NCI-H1436 treated with DMSO at 0.1 percent for 48 hours (cell line): Measurements from ENCODE around the gene TMOD4.

Experiments used
- DNase-seq: peaks from one replicate; lab custom pipeline; 2025; lab: John Stamatoyannopoulos, UW

The TMOD4 gene

DNA sequence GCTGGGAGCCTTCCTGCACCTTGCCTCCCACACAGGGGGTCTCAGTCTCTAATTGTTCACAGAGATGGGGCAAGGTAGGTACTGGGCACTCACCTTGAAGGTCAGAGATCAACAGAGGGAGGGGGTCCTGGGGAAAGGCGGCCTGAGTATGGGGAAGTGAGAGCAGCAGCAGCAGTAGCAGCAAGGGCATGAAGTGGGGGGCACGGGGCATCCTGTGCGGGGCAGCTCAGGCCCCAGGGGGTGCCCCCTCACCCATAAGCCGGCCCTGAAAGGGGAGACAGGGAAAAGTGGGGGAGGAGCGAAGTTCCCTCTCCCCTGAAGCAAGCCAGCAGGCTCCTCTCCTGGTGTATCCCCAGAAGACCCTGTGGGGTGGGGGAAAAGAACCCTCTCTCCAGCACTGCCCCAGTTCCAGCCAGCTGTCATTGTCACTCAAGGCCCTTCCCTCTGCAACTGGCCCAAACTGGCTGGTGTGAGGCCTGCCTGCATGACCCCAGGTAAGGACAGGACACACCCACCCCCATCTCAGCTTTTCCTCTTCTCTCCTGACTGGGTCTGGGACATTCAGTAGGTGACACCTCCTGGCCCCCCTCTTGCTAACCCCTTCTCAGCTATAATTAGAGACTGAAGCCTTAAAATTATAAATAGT, 33.2 kb downstream of the TMOD4 start:
- no peak for DNase-seq

DNA sequence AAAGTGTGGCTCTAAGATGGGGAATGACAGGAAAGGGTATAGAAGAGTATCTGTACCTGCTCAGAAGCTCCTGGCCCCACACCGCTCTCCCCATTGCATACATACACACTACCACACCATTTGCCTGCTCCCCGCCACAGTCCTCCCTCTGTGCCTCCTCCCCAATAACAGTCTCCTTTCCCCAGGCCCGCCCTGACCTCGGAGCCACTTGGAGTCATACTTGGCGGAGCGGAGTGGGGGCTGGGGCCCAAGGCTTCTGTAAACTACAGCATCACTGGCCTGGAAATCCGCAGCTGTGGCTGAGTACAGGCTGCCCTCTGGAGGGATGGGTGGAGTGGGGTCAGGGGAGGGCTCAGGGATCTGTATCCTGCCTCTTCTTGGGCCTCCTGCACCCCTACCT, 38.0 kb downstream of the TMOD4 start:
- no peak for DNase-seq

DNA sequence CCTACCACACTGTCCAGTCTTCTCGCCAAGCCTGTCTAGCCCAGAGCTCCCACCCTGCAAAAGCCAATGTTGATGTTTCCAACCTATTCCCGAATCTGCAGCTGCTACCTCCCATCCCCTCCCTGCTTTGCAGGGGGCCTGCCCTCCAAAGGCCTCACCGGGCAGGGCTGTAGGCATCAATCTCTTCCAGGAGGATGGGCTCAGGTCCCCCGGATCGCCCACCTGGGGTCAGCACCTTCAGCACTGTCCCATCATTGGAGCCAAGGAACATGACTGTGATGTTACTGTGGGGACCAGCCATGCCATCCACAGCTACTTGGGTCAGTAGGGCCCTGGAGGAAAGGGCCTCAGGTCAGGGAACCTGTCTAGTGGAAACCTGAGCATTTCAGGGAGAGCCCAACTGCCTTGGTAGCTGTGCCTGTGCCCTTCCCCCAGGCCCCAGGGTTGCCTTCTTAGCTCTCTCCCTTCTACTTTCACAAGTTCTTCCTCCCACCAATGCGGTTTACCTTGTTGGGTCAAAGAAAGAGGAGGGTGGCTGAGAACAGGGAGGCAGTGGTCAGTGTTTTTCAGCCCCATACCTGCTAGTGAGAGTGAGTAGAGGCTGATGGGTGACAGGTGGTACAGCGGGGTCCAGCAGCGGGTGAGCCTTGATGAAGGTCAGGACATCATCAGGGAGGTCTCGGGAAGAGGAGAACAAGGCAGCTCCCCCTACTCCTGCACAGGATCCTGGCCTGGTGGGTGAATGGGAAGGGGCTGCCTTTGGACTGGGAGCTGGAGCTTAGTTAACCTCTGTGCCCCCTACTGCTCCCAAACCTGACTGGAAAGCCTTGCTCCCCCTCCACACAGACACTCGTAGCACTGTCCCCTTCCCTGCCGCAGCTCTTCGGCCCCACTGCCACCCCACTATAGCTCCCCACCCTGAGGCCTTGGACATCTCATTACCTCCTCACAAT, 40.1 kb downstream of the TMOD4 start:
- DNase-seq: no peak

DNA sequence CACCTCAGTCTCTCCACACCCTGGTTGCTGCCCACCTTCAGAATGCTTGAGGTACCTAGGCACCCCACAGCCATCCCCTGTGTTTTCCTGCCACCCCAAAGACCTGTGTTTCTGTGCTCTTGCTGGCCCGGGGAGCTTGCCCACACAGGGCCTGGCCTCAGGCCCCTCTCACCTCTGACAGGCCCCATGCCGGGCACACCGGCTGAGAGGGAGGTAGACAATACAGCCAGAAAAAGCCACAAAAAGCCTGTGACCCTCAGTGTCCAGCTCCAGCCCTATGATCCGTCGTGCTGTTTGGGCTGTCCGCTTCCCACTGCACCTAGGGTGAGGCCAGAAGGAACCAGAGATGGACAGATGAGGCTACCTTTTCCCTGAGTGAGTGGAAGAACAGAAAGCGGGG, 40.8 kb downstream of the TMOD4 start:
- no peak for DNase-seq

DNA sequence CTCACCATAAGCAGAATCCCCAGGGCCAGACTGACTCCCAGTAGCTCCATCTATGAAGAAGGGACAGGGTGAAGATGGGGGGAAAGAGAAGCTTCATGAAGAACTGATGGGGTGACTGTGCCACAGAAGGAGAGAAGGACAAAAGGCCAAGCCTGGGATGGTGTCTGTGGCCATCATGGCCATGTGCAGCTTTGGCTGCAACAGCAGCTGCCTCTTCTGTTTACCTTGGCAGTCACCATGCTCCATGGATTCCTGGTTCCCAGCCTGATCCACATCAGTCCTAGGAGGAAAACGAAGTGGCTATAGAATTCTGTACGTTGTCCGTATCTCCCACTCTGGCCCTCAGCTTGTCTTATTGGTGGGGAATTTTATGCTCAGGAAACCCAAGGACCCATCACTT, 41.4 kb downstream of the TMOD4 start:
- no peak for DNase-seq

DNA sequence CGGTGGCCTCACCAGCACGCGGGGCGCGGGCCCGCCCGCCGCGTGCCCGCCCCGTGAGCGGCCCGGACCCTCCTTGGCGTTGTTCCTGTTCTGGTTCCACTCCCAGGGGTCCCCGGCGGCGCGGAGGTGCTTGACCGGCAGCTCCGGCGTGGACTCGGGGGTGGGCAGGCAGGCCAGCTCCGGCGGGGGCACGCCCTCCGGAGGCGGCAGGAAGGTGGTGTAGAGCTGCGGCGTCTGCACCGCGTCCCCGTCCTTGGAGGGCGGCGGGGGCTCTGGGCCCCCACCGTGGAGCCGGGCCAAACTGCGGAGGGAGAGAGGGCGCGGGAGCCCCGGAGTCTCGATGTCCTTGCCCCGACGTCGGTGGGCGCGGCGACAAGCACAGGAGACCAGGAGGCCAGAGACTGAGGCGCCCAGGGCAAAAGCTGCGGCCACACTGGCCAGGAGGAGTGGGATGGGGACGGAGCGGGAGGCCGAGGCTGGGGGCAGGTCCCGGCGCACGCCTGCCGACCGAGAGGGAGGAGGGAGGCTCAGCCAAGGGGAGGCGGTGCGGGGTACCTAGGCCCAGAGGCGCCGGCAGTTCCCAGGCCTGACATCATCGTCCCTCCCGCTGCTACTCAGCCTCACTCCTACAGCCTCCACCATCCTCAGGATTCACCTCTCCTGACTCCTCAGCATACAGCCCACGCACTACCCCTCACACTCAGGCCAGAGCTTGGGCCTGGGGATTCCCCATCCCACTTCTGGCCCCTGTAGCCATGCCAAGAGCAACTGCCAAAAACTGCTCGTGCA, 42.6 kb downstream of the TMOD4 start:
- no peak for DNase-seq

DNA sequence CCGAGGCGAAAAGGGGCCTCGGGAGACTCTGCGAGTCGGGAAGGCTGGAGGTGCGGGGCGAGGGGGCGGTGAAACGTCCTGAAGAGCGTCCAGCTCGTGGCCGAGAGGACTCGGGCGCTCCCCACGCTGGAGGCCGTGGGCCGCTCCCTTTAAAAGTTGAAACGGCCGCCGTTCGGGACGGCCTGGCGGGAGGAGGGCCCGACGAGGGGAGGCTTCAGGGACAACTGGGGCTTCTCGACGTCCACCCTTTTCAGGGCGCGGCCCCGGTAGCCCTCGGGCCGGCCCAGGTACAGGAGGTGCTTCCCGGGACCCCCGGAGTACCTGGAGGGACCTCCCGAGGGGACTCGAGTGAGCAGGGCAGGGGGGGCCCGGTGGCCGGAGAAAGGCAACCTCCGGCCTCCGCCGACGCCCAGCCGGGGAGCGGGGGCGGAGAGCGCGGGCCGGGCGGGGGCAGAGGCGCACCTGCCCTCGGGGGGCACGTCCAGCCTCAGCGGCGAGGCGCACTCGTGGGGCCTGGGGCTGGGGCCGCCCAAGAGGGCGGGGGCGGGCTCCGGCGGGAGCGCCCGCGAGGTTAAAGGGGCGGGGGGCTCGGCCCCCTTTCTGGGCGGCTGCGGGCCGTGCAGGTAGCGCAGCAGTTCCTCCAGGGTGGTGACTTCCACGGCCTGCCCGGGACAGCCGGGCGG, 43.3 kb downstream of the TMOD4 start:
- no peak for DNase-seq

DNA sequence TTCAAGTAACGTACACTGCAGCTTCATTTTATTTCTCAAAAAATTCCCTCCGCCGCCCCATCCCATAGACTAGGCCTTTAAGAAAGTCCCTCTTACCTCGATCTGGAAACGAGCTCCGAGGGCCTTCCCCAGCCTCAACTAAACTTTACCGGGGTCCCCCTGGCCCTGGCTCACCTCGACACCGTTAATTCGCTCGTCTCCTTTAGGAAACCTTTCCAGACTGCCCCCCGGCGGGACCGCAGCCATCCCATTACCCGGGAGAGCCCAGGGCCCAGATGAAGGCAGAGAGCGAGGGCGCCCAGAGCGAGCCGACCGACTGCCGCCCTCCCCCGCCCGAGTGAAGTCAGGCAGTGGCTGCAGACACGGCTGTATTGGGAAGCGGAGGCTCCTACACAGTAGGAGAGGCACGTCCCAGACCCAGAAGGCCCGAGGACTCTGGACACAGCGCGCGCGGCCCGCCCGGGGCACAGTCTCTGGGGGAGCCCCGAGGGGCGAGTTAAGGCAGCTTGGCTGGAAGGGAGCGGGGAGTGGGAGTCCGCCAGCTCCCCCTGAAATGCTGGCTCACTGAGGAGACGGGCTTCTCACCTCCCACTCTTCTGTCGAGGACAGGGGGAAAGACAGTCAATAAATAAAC, 44.0 kb downstream of the TMOD4 start:
- no peak for DNase-seq

DNA sequence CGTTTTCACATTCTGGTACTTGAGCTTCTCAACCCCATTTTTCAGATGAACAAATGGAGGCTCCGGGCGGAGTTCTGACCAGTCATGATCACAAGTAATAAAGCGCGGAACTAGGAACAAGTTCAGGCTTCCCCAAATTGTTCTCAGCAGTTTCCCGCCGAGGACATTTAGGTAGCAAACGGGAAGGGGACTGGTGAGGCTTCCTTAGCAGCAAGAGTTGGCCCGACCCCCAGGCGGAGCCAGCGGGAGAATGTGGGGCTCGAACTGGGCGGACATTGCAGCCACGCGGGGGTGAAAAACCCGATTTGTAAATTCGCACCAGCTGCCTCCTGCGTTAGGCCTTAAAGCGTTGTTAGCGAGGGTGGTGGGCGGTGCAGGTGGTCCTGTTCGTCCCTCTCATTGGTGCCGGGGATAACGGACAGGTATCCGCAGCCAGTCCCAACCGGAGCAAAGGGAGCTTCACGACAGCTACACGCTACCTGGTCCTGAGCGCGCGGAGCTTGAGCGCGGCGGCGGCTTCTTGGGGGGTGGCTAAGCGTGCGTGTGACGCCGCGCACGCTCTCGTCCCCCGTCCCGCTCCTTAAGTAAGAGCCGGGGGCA, 44.7 kb downstream of the TMOD4 start:
- no peak for DNase-seq

DNA sequence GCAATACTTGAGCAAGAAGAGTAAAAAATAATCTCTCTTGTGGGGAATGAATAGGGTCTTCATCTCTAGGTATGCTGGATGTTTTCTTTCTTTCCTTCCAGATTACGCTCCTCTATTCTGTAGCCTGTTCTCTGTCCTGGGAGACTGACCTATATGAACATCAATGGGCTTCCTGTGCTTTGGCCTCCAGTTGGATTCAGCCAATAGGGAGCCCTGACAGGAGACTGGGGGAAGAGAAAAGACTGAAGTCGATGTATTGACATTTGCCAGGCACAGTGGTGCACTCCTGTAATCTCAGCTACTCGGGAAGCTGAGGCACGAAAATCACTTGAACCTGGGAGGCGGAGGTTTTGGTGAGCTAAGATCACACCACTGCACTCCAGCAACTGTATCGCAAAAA, 47.0 kb downstream of the TMOD4 start:
- DNase-seq: no peak

DNA sequence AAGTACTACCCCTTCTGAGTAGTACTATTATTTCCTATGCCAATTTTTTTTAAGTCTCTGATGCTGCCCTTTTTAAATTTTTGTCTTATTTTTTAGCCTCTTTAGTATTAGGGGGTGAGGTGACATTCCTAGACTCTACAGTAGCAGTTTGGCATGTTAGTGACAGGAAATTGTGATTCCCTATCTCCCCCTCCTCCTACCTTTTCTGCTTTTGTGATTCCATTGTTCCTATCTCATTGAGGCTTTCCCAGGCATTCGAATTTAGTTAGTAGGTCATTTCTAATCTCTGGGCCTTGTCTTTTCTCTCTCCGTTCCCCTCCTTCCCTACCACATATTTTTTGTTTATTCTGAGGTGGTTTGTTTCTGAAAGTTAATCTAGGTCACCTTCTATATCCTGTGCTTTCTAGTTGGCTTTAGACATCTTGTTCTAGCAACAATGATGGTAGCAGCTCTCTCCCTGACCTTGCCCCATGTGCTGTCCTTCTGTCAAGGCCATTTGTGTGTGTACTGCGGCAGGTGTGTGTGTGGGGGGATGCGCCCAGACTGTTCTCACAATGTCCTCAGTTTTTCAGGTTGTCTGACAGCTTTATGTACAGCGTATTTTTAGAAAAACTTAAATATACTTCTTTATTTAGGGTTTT, 50.9 kb downstream of the TMOD4 start:
- DNase-seq: no peak
